Retina (tissue), 1 donor: ENCODE measurements around the gene PRKN.
A peak's percentile ranks its signal among the peaks of the same experiment; 100 is the strongest.
"Not testable (repeated sequence)": the region's sequence is repeated elsewhere in the genome, so short reads cannot be mapped to it uniquely, and the experiment has no call there.

ENCODE experiments used
- DNase-seq: peaks from one replicate; pipeline ENCODE4 v3.0.0-alpha.2; 2016

PRKN gene

GRCh38 chr6:161496941-161497340, 1230.6 kb downstream of the PRKN start:
- DNase-seq = no peak

- DNase-seq = not testable (repeated sequence)
These were observed 1231.3 kb downstream of the PRKN start for GRCh38 chr6:161496271-161496670.

DNA sequence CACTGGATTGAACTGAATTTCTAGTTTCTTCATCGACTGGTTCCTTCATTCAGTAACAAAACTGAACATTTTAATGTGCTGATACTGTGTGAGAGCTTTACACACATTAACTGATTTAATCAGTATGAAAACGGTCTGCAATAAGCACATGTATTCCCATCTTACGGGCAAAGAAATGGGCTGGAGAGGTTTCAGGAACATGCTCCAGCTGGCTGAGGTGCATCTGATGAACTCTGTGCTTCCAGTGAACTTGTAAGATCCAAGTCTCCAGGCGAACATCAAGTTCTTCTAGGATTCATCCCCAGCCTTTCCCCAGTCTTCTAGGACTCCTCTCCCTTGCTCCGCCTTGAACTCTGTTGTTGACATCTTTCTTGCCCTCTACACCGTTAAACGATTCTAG, 1233.0 kb downstream of the PRKN start:
- no peak for DNase-seq

DNA sequence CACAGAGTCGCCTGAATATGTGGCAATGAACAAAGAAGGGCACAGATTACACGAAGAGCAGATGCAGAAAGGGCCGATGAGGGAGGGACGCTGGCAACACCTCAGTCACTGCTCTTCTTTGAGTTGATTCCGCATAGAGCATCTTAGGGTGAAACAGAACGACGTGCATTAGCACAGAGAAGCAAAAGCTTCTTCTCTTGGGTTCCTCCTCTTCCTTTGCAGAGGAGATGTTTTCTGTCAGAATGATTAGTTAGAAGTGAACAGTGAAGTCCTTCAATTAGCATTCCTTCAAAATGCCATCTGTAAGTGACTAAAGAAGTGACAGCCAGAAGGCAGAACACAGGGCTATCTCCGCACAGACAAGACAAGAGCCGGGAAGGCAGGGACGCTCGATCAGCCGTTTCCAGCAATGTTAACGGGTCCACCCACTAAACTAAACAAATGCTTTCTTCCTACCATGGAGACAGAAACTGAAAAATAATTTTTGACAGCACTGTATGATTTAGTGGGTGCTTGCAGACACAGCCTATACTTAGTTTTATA, 1233.9 kb downstream of the PRKN start:
- peak; percentile 45 for DNase-seq

- no peak for DNase-seq
These were observed 1237.8 kb downstream of the PRKN start for GRCh38 chr6:161489626-161490306.

DNA sequence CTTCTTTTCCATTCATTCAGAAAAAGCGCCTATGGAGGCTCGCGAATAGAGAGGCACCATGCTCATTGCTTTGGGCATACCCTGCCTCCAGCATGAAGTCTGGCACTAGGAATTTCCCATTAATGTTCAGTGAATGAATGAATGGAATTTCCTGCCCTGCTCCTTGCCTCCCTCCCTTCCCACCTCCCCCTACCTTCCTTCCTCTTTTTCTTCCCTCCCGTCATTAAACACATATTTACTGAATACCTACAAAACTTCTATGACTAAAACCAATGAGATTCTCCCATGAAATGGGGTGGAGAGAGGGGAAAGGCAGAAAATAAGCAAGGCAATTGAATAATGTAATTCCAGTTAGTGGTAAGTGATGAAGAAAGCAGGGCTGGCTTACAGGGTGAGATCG, 1239.9 kb downstream of the PRKN start:
- no peak for DNase-seq

DNA sequence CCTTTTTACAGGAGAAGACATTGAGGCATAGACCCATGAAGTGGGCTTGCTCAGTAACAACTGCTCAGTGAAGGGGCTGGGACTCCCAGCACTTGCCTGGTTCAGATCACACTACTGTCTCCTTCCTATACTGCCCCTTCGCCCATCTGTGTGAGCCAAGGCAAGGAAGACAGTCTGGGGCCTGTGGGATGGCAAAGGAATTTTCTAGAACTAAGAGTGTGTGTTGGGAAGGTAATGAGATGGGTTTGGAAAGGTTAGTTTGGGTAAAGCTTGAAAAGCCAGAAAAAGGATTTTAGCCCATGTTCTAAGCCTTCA, 1240.4 kb downstream of the PRKN start:
- DNase-seq = no peak

- no peak for DNase-seq
These were observed 1241.0 kb downstream of the PRKN start for GRCh38 chr6:161486361-161487216.

DNA sequence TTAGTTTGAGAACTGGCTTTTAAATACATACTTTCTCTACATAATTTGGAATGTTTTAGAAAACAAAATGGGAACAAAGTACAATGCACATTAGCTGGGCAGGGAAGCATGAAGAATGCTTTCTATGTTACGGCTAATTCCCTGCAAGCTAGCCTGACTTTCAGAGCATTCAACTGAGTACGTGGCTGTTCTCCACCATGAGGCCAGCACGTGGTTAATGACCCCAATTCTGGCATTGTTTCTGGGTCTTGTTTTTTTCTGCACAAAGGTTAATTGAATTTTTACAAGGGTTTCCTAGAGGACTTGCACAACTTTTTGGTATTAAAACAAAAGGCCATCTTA, 1245.1 kb downstream of the PRKN start:
- DNase-seq = peak; percentile 74

- no peak for DNase-seq
These were observed 1245.6 kb downstream of the PRKN start for GRCh38 chr6:161481786-161482516.

GRCh38 chr6:161480421-161481155, 1247.0 kb downstream of the PRKN start:
- no peak for DNase-seq

DNA sequence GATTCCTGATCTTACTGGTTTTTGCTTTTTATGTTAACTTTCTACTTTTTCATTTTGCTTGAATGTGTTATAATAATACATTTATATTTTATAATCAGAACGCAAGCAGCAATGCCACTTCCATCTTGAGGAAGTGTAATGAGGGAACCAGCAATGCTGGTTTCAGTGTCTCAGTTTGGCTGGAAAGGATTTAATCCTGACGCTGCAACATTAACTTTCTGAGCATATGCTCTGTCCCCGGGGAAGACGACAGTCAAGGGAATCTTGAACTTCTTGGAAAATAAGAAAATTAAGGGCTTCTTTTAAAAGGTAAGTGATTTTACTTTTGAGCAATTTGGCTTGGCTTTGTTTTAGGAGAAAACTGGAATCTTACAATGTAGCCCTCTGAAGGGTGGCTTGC, 1248.2 kb downstream of the PRKN start:
- no peak for DNase-seq

DNA sequence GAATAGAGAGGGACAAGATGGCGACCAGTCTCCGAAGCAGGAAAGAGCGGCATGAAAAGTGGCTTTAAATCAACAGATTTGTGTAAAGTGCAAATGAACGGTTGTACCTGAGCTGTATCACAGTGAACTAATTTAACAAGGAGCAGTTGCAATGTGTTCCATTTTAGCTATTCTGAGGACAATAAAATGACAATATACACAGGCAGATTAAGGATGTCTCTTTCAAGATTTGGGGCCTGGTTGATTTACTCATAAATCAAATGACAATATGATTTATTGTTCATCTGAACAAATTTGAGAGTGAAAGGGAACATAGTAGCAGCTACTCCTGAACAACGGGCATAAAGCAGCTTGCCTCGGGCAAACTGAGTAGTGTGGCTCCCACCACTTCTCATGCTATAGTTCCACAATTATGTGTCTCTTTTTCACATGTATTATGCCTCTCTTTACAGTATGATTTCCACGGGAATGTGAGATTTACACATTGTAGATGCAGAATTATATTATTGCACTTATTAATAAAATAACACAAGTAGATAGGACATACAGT, 1249.6 kb downstream of the PRKN start:
- no peak for DNase-seq

DNA sequence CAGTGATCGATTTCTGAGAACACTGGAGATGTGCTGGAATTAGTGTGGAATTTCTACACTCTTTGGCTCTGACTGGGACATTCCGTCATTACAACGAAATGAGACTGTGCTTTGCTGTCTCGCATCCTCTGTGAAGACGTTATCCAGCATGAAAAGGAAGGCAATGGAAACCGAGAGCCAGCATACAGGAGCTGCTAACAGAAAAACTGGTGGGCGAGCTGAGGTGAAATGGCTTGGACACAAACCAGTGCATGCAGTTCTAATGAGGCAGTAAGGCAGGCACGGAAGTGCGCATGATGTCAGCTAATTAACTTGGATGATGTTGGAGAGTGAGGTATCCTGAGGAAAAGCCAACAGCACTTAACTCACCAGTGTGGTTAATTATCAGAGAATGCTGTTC, 1250.9 kb downstream of the PRKN start:
- DNase-seq = peak; percentile 24

DNA sequence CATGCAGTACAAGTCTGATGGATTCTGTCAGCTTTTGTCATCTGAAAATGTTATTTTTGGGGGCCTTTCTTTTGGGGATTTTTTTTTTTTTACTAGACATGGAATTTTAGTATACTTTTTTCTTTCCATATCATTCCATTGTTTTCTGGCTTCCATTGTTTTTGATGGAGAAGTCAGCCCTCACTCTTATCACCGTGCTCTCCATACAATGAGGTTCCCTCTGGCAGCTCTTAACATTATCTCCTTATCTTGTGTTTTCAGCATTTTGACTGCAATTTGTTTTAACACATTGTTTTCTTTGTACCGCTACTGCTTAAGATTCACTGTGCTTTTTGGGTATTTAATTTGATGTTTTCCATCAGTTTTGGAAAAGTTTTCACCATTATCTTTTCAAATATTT, 1262.2 kb downstream of the PRKN start:
- no peak for DNase-seq

GRCh38 chr6:161463071-161463470, 1264.5 kb downstream of the PRKN start:
- no peak for DNase-seq

DNA sequence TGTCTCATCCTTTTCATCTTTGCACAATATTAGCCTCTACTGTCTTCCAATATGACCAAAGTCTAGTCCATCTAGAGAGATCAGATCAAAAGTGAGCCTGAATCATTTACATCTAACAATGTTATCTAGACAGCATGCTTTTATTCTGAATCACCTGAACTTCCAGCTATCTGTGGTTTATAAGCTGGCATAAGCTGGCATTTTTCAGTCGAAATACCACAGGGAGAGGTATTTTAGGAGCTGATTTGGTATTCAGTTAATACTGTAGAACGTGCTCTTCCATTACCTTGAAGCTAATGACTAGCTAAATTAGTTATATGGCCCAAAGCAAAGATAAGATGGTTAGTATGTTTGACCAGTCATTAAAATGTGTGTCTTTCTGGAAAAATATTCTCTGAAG, 1265.4 kb downstream of the PRKN start:
- DNase-seq = no peak

GRCh38 chr6:161459008-161459615, 1268.5 kb downstream of the PRKN start:
- no peak for DNase-seq

- peak; percentile 65 for DNase-seq
These were observed 1269.2 kb downstream of the PRKN start for GRCh38 chr6:161458201-161458951.

DNA sequence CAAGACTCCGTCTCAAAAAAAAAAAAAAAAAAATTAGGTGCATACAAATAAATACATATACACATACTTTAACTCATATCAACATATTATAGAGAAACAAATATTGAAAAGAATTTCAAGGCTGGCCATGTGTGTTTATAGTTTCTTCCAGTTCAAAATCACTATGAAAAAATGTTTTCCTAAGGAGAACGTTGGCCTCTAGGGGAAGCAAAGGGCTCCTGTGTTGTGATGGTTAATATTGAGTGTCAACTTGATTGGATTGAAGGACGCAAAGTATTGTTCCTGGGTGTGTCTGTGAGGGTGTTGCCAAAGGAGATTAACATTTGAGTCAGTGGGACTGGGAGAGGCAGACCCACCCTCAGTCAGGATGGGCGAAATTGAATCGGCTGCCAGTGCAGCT, 1271.7 kb downstream of the PRKN start:
- no peak for DNase-seq

GRCh38 chr6:161453558-161453957, 1274.0 kb downstream of the PRKN start:
- DNase-seq = no peak
